OCI-LY3 (cell line): ENCODE results near the gene EFCAB8.

ENCODE experiments used
- CTCF ChIP-seq: fragments of 200-600, 300-600 bp; sonication (generic); IDR thresholded peaks from 2 replicates; pipeline ENCODE4 v1.5.1; 2014; ENCODE audit warnings: antibody characterized with exemption, low read length, low read depth
- EZH2phosphoT487 ChIP-seq: fragments of 200-600 bp; shearing (Covaris generic); IDR thresholded peaks from 2 replicates; pipeline ENCODE4 v1.6.1; 2018; ENCODE audit warnings: antibody characterized with exemption, mixed run types, low read depth

GRCh38 chr20:32848846-32849245 lies 9.9 kb upstream of the EFCAB8 start:
- TF ChIP-seq CTCF, result no peak
- no peak for TF ChIP-seq EZH2phosphoT487
